HG02798 (cell line): Measurements from ENCODE around the gene COL23A1.

Experiments
- ATAC-seq: cut with Tn5 transposase; IDR thresholded peaks from one replicate; pipeline ENCODE4 v1.9.1; 2021; ENCODE audit warnings: mild to moderate bottlenecking; ENCODE audit not compliant: unreplicated experiment, poor library complexity

Gene COL23A1

GRCh38 chr5:178429491-178430185 lies 160.6 kb downstream of the COL23A1 start:
- ATAC-seq, result no peak

- ATAC-seq, result no peak
These were observed 161.1 kb downstream of the COL23A1 start for GRCh38 chr5:178429156-178429468.

GRCh38 chr5:178428341-178429155 lies 161.6 kb downstream of the COL23A1 start:
- no peak for ATAC-seq

DNA sequence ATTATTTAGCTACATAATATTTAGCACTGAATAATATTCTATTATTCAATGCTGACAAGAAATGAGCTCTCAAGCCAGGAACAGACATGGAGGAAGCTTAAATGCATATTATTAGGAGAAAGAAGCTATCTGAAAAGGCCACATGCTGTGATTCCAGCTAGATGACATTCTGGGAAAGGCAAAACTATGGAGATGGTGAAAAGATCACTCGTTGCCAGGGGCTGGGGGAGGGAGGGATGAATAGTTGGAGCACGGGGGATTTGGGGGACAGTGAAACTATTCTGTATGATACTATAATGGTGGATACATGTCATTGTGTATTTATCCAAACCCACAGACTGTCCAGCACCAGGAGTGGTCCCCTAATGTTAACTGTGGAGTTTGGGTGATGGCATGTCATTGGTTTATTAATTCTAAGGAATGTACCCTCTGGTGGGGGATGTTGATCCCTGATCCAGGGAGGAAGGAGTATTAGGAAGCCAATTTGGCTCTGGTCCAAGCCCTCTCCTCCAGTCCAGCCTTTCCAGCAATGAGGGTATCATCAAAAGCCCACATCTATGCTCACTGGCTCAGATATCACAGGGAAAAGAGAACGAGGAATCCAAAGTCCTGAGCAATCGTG lies 162.5 kb downstream of the COL23A1 start:
- no peak for ATAC-seq

GRCh38 chr5:178426326-178427130 lies 163.7 kb downstream of the COL23A1 start:
- ATAC-seq, result no peak

DNA sequence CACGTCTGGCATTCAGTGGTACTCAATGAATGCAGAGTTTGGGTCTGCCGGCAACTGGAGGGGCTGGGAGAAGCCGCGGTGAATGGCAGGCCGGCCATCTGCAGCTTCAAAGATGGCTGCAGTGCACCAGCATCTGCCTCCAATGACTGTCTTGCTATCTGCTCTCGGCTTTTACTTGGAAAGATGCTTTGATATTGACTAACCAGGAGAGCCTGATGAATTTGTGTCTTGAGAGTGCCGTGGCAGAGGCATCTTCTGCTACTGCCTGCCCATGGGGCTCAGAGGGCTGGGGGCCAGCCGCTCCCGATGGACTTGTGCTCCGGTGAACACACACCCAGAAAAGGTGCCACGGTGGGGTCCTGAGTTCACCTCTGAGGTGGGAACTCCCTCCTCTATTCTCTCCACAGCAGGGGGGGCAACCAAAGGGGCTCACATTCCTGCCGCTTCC lies 164.5 kb downstream of the COL23A1 start:
- no peak for ATAC-seq

- no peak for ATAC-seq
These were observed 165.4 kb downstream of the COL23A1 start for GRCh38 chr5:178424810-178425177.

GRCh38 chr5:178423901-178424809 lies 166.0 kb downstream of the COL23A1 start:
- no peak for ATAC-seq

DNA sequence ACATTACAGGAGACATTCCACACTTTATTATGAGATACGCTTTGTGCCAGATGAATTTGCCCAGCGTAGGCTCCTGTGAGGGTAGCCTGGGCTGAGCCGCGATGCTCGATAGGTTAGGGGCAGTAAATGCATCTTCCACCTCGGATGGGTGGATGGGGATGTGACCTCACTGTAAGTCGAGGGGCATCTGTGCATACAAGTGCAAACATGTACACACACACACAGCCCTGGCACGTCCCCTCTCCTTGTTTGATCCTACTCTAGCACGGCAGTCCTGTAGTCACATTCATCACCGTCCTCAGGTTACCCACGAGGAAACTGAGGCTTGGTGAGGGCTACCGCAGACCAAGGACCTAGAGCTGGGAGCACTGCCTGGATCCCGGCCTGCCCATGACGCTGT lies 166.8 kb downstream of the COL23A1 start:
- no peak for ATAC-seq

DNA sequence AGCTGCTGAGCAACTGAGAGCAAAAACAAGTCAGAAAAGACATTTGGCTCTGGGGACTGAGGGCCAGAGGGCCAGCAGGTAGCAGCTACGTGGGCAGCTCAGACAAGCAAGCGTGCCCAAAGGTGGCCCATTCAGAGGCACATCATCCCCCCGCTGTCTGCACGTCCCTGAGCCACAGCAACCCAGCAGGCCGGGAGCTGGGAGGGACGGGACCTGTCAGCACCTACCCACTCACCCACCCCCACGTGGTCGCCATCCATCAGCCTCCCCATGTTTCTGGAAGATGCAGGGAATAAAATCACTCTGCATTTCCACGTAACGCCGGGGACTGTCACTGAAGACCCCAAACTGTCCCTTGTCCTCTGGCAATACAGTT lies 167.8 kb downstream of the COL23A1 start:
- no peak for ATAC-seq

DNA sequence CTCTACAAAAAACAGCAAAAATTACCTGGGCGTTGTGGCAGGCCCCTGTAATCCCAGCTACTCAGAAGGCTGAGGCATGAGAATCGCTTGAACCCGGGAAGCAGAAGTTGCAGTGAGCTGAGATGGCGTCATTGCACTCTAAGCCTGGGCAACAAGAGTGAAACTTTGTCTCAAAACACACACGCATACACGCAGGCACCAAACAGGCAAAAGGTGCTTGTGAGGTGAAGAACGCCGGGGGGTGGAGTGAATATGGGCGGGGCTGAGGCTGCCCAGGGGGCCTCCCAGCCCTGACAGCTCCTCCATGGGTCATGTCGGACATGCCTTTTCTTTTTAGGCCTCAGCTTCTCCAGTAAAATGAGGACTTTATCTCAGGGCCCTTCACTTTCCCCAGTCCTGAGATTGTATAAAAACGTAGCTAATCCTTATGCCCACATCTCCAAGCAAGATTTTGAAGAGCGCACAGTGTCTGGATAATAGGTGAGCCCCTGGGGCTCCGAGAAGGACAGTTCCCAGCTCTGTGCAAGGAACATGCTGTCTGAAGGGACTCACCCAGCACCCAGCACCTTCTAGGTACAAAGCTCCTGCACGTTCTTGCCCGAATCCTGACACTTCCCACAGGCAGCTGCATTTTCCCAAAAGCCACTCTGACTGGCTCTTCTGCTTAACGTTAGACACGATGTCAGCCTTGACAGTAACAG lies 168.3 kb downstream of the COL23A1 start:
- ATAC-seq, result no peak

DNA sequence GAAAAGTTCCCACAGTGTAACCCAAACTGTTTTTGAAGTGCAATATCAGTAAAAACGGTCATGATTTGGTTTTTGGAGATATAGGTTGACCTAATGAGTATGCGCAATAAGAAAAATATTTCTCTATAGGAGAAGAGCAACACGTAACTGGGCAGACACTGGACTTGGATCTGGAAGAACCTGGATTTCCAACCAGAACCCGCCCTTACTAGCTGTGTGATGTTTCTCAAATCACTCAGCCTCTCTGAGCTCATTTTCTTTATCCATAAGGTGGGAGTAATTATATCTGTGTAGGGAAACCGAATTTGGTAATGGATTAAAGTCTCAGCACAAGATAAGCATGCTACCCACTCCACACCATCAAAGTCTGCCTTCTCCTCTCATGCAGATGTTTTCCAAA lies 169.1 kb downstream of the COL23A1 start:
- ATAC-seq, result no peak

- ATAC-seq, result no peak
These were observed 169.8 kb downstream of the COL23A1 start for GRCh38 chr5:178420354-178420781.

DNA sequence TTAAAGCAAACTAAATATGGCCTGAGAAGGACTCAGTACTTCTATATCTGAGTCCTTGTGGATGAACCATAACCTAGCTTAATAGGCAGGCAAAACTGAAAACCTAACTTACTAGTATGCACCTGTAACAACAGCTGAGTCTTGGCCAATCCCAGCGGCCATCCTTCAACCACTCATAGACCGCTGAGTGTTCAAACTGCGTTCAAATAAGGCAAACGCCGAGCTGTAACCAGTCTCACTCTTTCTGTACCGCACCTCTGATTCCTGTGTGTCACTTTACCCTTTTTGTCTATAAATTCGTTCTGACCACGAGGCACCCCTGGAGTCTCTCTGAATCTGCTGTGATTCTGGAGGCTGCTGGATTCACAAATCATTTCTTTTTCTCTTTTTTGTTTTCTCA lies 170.5 kb downstream of the COL23A1 start:
- ATAC-seq, result no peak

DNA sequence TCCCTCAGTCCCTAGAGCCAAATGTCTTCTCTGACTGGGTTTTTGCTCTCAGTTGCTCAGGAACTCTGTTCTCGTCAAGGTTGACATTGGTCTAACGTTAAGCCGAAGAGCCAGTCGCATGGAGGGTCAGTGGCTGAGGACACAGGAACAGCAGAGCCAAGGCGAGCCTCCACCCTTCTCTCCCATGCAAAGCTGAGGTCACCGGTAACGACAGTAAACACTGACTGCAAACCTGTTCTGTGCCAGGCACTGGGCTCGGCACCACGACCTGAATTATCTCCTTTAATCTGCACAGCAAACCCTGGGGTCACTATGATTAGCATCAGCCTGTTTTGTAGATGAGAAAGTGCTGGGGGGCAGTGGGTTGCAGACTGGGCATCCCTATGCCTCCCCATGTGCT lies 171.0 kb downstream of the COL23A1 start:
- ATAC-seq, result no peak

GRCh38 chr5:178418471-178419010 lies 171.7 kb downstream of the COL23A1 start:
- ATAC-seq, result no peak

DNA sequence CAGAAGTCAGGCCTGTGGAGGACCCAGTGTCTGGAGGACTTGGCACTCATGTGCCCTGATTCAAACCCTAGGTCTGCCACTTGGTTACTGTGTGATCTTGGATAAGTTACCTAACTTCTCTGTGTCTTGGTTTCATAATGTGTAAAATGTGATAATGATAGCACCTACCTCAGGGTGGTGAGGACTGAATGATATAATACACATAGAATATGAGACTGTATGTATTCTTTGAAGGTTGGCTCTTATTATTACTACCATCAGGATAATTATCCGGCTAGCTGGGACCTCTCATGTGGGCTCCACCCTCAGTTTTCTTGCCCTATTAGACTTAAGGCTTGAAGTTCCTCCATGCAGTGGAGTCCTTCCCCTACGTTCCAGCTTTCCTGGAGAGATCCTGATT lies 172.2 kb downstream of the COL23A1 start:
- no peak for ATAC-seq

DNA sequence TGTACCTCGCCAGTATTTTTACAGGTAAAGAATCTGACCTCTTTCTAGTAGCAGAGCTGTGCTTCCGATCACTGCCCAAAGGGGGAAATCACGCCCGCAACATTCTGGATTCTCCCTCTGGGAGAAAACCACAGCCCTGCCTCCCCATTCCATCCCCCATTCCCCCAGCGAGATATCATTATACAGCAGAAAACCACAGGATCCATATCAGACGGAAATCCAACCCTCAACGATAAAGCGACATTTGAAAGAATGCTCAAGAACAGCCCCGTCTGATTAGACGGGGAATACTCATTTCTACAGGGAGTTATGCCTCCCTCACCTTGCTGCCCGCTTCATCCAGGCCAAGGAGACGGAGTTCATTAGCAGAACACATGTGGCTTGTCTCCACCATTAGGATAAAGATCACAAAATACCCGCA lies 172.8 kb downstream of the COL23A1 start:
- no peak for ATAC-seq

- no peak for ATAC-seq
These were observed 173.3 kb downstream of the COL23A1 start for GRCh38 chr5:178416919-178417318.
